ENCODE measurements around the gene ACTN2. TPM values are rescaled to one million over a fixed set of nuclear protein-coding genes. Genes with fewer than 3 reads are reported as not detected.
"Not testable (repeated sequence)": the region's sequence is repeated elsewhere in the genome, so short reads cannot be mapped to it uniquely, and the experiment has no call there.

Gene ACTN2
- total and polyA plus RNA-seq, 4 donors, result 0.81 to 6.6 (median 3.0) TPM

DNA sequence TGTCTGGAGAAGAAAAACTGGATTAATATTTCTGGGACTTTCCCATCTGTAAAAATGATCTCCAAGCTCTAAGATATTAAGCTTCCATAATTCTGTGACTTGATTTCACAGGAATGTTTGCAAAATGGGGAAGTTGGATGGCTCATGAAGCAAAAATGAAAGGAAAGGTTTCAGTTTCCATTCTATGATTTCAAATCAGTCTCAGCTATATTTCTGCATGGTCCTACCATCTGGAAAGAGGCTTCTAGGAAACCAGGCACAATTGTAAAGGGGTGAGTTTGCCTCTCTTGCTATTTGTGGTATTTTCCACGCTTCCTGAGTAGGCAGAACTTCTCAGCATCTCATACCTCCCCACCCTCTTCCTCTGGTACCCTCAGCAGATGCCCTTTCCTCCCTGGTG lies 22.4 kb upstream of the ACTN2 start:
- DNase-seq (no peak), ATAC-seq (ENCODE audit: insufficient read depth, low FRiP score) (no peak)
- Histone ChIP-seq H3K9me3 (ENCODE audit: control insufficient read depth in 4 of 4, insufficient read depth in 3 of 4, low read length in 3 of 4) (no peaks in the 10 kb centered on the region), H3K4me3 (no peak overlapping the region), H3K4me1 (ENCODE audit: control insufficient read depth in 5 of 5, insufficient read depth in 5 of 5, low read length in 5 of 5) (no peaks in the 10 kb centered on the region), H3K9ac (ENCODE audit: insufficient read depth in 1 of 2, low read length in 2 of 2) (no peak overlapping the region), H3K27ac (ENCODE audit: low read depth in 1 of 2, low read length in 1 of 2) (no peak overlapping the region), H3K27me3 (ENCODE audit: control insufficient read depth in 3 of 3, insufficient read depth in 3 of 3, low read length in 2 of 3) (no peaks in the 10 kb centered on the region), H3K36me3 (ENCODE audit: control insufficient read depth in 4 of 4, insufficient read depth in 4 of 4, low read length in 4 of 4) (no peaks in the 10 kb centered on the region)
- 33 to 71% methylated on average over 1 of the region's 1 CpG for WGBS, 2 donors
- TF ChIP-seq, protein P1, sequence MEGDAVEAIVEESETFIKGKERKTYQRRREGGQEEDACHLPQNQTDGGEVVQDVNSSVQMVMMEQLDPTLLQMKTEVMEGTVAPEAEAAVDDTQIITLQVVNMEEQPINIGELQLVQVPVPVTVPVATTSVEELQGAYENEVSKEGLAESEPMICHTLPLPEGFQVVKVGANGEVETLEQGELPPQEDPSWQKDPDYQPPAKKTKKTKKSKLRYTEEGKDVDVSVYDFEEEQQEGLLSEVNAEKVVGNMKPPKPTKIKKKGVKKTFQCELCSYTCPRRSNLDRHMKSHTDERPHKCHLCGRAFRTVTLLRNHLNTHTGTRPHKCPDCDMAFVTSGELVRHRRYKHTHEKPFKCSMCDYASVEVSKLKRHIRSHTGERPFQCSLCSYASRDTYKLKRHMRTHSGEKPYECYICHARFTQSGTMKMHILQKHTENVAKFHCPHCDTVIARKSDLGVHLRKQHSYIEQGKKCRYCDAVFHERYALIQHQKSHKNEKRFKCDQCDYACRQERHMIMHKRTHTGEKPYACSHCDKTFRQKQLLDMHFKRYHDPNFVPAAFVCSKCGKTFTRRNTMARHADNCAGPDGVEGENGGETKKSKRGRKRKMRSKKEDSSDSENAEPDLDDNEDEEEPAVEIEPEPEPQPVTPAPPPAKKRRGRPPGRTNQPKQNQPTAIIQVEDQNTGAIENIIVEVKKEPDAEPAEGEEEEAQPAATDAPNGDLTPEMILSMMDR (IDR thresholded peaks at IDR 0.05; ENCODE audit: control extremely low read depth, extremely low read depth), result no peak

DNA sequence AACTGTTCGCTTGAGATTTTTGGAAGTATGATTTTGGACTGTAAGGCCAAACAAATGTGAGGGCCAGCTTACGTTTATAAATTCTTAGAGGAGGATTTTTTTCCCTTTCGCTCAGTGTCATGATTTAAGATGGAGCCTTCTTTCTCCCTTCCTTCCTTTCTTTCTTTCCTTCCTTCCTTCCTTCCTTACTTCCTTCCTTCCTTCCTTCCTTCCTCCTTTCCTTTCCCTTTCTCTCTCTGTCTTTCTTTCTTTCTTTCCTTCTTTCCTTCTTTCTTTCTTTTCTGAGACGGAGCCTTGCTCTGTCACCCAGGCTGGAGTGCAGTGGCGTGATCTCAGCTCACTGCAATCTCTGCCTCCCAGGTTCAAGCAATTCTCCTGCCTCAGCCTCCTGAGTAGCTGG lies 17.4 kb upstream of the ACTN2 start:
- not testable (repeated sequence) for ATAC-seq (ENCODE audit: insufficient read depth, low FRiP score); DNase-seq
- 88 to 90% methylated on average over 5 of the region's 5 CpGs for WGBS, 2 donors

DNA sequence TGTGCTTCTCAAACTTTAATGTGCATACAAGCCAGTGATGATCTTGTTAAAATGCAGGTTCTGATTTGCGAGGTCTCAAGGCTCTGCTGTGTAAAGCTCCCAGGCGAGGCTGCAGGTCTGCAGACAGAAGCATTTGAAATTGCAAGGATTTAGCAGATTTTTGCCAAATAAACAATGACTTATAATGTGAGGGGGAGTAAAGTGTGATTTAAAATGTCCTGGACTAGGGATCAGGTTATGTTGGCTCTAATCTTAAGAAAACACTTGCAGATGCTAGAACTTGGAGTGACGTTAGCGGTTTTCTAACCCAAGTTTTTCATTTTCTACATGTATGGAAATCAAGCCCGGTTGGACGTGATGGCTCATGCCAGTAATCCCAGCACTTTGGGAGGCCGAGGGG lies 16.2 kb upstream of the ACTN2 start:
- no peak for ATAC-seq (ENCODE audit: insufficient read depth, low FRiP score)
- no peaks in the 10 kb centered on the region for H3K9me3 ChIP-seq (ENCODE audit: control insufficient read depth in 4 of 4, insufficient read depth in 3 of 4, low read length in 3 of 4)
- DNase-seq, result no peak
- no peaks in the 10 kb centered on the region for H3K36me3 ChIP-seq (ENCODE audit: control insufficient read depth in 4 of 4, insufficient read depth in 4 of 4, low read length in 4 of 4)
- peaks cover 0 to 10% (median 6%) of the 10 kb centered on the region in 5 donors for H3K4me1 ChIP-seq (ENCODE audit: control insufficient read depth in 5 of 5, insufficient read depth in 5 of 5, low read length in 5 of 5)
- H3K27ac ChIP-seq (ENCODE audit: low read depth in 1 of 2, low read length in 1 of 2), result no peak overlapping the region
- WGBS, 2 donors, result 71 to 89% methylated on average over 7 of the region's 7 CpGs
- TF ChIP-seq, protein P1 (IDR thresholded peaks at IDR 0.05; ENCODE audit: control extremely low read depth, extremely low read depth), result no peak
- no peak overlapping the region for H3K4me3 ChIP-seq
- no peak overlapping the region for H3K9ac ChIP-seq (ENCODE audit: insufficient read depth in 1 of 2, low read length in 2 of 2)
- no peaks in the 10 kb centered on the region for H3K27me3 ChIP-seq (ENCODE audit: control insufficient read depth in 3 of 3, insufficient read depth in 3 of 3, low read length in 2 of 3)

More for the DNA sequence above, 17.4 kb upstream of the ACTN2 start:
- H3K9me3 ChIP-seq (ENCODE audit: control insufficient read depth in 4 of 4, insufficient read depth in 3 of 4, low read length in 3 of 4); H3K36me3 ChIP-seq (ENCODE audit: control insufficient read depth in 4 of 4, insufficient read depth in 4 of 4, low read length in 4 of 4); H3K4me3 ChIP-seq; H3K27me3 ChIP-seq (ENCODE audit: control insufficient read depth in 3 of 3, insufficient read depth in 3 of 3, low read length in 2 of 3); H3K27ac ChIP-seq (ENCODE audit: low read depth in 1 of 2, low read length in 1 of 2); H3K9ac ChIP-seq (ENCODE audit: insufficient read depth in 1 of 2, low read length in 2 of 2); H3K4me1 ChIP-seq (ENCODE audit: control insufficient read depth in 5 of 5, insufficient read depth in 5 of 5, low read length in 5 of 5): not testable (repeated sequence)

DNA sequence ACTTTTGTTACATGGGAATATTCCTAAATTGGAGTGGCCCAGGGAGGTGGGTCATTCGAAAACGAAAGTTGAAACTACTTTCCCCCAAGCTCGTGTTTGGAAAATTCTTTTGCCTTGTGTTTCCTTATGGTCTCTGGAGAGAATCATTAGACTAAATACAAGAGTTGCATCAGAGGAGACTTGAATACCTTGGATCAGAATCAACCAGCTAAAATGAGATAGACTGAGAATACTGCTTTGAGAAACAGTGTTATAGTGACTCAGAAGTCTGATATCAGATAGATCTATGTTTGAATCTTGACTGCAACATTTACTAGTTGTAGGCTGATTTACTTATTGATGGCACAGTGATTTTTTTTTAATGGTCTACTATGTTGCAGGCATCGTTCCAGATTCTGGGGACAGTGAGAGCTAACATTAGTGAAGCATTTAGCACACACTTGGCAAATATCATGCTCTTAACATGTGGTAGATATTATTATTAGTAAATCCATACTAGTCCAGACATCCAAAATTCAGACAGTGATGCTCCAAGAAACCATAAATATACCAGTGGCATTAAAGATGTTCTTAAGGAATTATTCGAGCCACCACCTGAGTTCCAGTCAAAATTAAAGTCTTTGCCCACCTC lies 12.9 kb upstream of the ACTN2 start:
- ATAC-seq (ENCODE audit: insufficient read depth, low FRiP score) (no peak), DNase-seq (peak in 2 of 3 donors; percentile 72 to 84)
- WGBS, 2 donors, result 63 to 74% methylated on average over 5 of the region's 5 CpGs
- Histone ChIP-seq H3K27me3 (ENCODE audit: control insufficient read depth in 3 of 3, insufficient read depth in 3 of 3, low read length in 2 of 3) (no peaks in the 10 kb centered on the region), H3K9me3 (ENCODE audit: control insufficient read depth in 4 of 4, insufficient read depth in 3 of 4, low read length in 3 of 4) (no peaks in the 10 kb centered on the region), H3K4me3 (no peak overlapping the region), H3K27ac (ENCODE audit: low read depth in 1 of 2, low read length in 1 of 2) (no peak overlapping the region), H3K4me1 (ENCODE audit: control insufficient read depth in 5 of 5, insufficient read depth in 5 of 5, low read length in 5 of 5) (peaks cover 0 to 10% (median 6%) of the 10 kb centered on the region in 5 donors), H3K36me3 (ENCODE audit: control insufficient read depth in 4 of 4, insufficient read depth in 4 of 4, low read length in 4 of 4) (no peaks in the 10 kb centered on the region), H3K9ac (ENCODE audit: insufficient read depth in 1 of 2, low read length in 2 of 2) (peak overlapping the region in 1 of 2 donors; percentile 57)
- TF ChIP-seq, protein P1 (IDR thresholded peaks at IDR 0.05; ENCODE audit: control extremely low read depth, extremely low read depth), result no peak
